HepG2 (cell line): ENCODE results near the gene GPR155. TPM values are rescaled to one million over a fixed set of nuclear protein-coding genes. Genes with fewer than 3 reads are reported as not detected.
A peak's percentile ranks its signal among the peaks of the same experiment; 100 is the strongest.

Experiments used
- GTF2F1 ChIP-seq: fragments of 150-350 bp; IDR thresholded peaks from 2 replicates; pipeline ENCODE4 v1.6.1; 2014; ENCODE audit warnings: low read length
- NCOA5 ChIP-seq: sonication (generic); formaldehyde crosslinking; IDR thresholded peaks from 2 replicates; pipeline ENCODE4 v1.4.0; 2020; ENCODE audit warnings: missing genetic modification reagents
- NR2C2 ChIP-seq: sonication (generic); formaldehyde crosslinking; IDR thresholded peaks from 2 replicates; pipeline ENCODE4 v1.4.0; 2020; ENCODE audit warnings: missing genetic modification reagents, mild to moderate bottlenecking, moderate library complexity, borderline replicate concordance
- PHF21A ChIP-seq: sonication (generic); formaldehyde crosslinking; IDR thresholded peaks from 2 replicates; pipeline ENCODE4 v1.5.0; 2020; ENCODE audit warnings: mild to moderate bottlenecking, missing genetic modification reagents
- RXRB ChIP-seq: IDR thresholded peaks from 2 replicates; pipeline ENCODE4 v1.6.1; 2016; ENCODE audit warnings: borderline replicate concordance, missing genetic modification reagents, missing compliant biosample characterization
- ZNF629 ChIP-seq: sonication (generic); formaldehyde crosslinking; conservative IDR thresholded peaks from 2 replicates; pipeline ENCODE4 v1.5.0; 2020; ENCODE audit warnings: missing genetic modification reagents
- ZNF777 ChIP-seq: sonication (generic); formaldehyde crosslinking; IDR thresholded peaks from 2 replicates; pipeline ENCODE4 v1.4.0; 2020; ENCODE audit warnings: missing genetic modification reagents
- polyA plus RNA-seq, 8 experiments: library from polyadenylated mRNA; depleted of rRNA in 3 of 8; stranded (reverse) in 7 of 8; unstranded in 1 of 8; fragments of >200 nt; fragmentation: Illumina TruSeq in 4 of 8; extraction: Trizol in 4 of 8; gene quantifications; 2 replicates each; pipeline versions ENCODE4 v1.2.1 to v1.2.3, GENCODE V29; 2011 to 2016; ENCODE audit warnings: low read depth in 4 of 8, missing spikeins in 1 of 8, mixed read lengths in 1 of 8; ENCODE audit not compliant: insufficient read depth in 1 of 8
- total RNA-seq, 5 experiments: library from RNA; depleted of rRNA; stranded (reverse); fragments of >200 nt; fragmentation: Illumina TruSeq; extraction: Trizol; gene quantifications; 2 replicates each; pipeline ENCODE4 v1.2.3, GENCODE V29; 2016; ENCODE audit warnings: low read depth in 1 of 5
- TF ChIP-seq, protein P1 (sequence below): sonication (generic); formaldehyde crosslinking; IDR thresholded peaks from 2 replicates; pipeline ENCODE4 v1.4.0; 2020; ENCODE audit warnings: missing genetic modification reagents, mild to moderate bottlenecking, borderline replicate concordance
- TF ChIP-seq, protein P2 (sequence below): sonication (generic); formaldehyde crosslinking; IDR thresholded peaks from 2 replicates; pipeline ENCODE4 v1.9.0; 2022; ENCODE audit warnings: missing genetic modification reagents, mild to moderate bottlenecking, borderline replicate concordance
- TF ChIP-seq, protein P3 (sequence below): sonication (generic); formaldehyde crosslinking; IDR thresholded peaks from 2 replicates; pipeline ENCODE4 v1.5.1; 2020; ENCODE audit warnings: mild to moderate bottlenecking, missing genetic modification reagents, borderline replicate concordance
- TF ChIP-seq, protein P4 (sequence below): sonication (generic); formaldehyde crosslinking; IDR thresholded peaks from 2 replicates; pipeline ENCODE4 v1.5.1; 2020; ENCODE audit warnings: mild to moderate bottlenecking, missing genetic modification reagents
- TF ChIP-seq, protein P5 (sequence below): sonication (generic); formaldehyde crosslinking; IDR thresholded peaks from 2 replicates; pipeline ENCODE4 v1.4.0; 2020; ENCODE audit warnings: mild to moderate bottlenecking, missing genetic modification reagents, borderline replicate concordance

GPR155 gene
- total and polyA plus RNA-seq, 2 of the 13 experiments (the other 11 are each of a cell fraction or from before 2014, with no cell fraction given) = 0.15 to 0.49 TPM

DNA sequence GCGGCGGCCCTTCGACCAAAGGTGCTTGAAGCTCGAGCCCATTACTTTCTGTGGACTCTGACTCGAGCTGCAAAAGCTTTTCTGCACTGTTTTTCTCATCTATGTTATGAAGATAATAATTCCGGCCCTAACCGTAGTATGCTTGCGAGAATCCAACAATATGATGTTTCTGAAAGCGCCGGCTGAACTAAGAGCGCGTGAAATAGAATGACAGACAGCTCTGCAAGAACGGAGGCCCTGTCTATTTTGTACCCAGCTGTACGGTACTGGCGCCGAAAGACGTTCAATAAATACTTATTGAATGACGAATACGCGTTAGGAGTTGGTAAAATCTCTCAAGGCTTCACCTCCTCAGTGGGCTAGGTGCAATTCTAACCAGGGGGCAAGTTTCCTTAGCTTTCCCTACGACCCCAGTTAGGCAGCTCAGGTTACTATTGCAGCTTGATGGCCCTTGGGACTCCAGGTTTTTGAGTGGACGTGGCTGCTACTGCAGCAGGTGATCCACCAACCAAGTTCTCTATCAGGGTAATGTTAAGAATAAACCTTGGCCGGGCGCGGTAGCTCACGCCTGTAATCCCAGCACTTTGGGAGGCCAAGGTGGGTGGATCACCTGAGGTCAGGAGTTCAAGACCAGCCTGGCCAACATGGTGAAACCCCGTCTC is 90.7 kb downstream of the GPR155 start (continued):
- TF ChIP-seq NCOA5 (no peak), ZNF629 (CRISPR knock-in tag) (no peak), NR2C2 (CRISPR knock-in tag) (no peak), RXRB (CRISPR knock-in tag) (no peak), ZNF777 (CRISPR knock-in tag) (0 out of 2 replicates have a peak, but pooled peaks have one; percentile 11), PHF21A (0 out of 2 replicates have a peak, but pooled peaks have one; percentile 11), GTF2F1 (no peak)
- TF ChIP-seq, protein P1, sequence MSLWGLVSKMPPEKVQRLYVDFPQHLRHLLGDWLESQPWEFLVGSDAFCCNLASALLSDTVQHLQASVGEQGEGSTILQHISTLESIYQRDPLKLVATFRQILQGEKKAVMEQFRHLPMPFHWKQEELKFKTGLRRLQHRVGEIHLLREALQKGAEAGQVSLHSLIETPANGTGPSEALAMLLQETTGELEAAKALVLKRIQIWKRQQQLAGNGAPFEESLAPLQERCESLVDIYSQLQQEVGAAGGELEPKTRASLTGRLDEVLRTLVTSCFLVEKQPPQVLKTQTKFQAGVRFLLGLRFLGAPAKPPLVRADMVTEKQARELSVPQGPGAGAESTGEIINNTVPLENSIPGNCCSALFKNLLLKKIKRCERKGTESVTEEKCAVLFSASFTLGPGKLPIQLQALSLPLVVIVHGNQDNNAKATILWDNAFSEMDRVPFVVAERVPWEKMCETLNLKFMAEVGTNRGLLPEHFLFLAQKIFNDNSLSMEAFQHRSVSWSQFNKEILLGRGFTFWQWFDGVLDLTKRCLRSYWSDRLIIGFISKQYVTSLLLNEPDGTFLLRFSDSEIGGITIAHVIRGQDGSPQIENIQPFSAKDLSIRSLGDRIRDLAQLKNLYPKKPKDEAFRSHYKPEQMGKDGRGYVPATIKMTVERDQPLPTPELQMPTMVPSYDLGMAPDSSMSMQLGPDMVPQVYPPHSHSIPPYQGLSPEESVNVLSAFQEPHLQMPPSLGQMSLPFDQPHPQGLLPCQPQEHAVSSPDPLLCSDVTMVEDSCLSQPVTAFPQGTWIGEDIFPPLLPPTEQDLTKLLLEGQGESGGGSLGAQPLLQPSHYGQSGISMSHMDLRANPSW (CRISPR knock-in tag) = 0 out of 2 replicates have a peak, but pooled peaks have one; percentile 2
- TF ChIP-seq, protein P2, sequence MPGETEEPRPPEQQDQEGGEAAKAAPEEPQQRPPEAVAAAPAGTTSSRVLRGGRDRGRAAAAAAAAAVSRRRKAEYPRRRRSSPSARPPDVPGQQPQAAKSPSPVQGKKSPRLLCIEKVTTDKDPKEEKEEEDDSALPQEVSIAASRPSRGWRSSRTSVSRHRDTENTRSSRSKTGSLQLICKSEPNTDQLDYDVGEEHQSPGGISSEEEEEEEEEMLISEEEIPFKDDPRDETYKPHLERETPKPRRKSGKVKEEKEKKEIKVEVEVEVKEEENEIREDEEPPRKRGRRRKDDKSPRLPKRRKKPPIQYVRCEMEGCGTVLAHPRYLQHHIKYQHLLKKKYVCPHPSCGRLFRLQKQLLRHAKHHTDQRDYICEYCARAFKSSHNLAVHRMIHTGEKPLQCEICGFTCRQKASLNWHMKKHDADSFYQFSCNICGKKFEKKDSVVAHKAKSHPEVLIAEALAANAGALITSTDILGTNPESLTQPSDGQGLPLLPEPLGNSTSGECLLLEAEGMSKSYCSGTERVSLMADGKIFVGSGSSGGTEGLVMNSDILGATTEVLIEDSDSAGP (CRISPR knock-in tag) = 0 out of 2 replicates have a peak, but pooled peaks have one; percentile 8
- TF ChIP-seq, protein P3, sequence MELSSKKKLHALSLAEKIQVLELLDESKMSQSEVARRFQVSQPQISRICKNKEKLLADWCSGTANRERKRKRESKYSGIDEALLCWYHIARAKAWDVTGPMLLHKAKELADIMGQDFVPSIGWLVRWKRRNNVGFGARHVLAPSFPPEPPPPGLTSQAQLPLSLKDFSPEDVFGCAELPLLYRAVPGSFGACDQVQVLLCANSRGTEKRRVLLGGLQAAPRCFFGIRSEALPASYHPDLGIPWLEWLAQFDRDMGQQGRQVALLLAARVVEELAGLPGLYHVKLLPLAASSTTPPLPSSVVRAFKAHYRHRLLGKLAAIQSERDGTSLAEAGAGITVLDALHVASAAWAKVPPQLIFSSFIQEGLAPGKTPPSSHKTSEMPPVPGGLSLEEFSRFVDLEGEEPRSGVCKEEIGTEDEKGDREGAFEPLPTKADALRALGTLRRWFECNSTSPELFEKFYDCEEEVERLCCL (CRISPR knock-in tag) = peak; percentile 54; the same call in 1 of the 2 replicates
- TF ChIP-seq, protein P4, sequence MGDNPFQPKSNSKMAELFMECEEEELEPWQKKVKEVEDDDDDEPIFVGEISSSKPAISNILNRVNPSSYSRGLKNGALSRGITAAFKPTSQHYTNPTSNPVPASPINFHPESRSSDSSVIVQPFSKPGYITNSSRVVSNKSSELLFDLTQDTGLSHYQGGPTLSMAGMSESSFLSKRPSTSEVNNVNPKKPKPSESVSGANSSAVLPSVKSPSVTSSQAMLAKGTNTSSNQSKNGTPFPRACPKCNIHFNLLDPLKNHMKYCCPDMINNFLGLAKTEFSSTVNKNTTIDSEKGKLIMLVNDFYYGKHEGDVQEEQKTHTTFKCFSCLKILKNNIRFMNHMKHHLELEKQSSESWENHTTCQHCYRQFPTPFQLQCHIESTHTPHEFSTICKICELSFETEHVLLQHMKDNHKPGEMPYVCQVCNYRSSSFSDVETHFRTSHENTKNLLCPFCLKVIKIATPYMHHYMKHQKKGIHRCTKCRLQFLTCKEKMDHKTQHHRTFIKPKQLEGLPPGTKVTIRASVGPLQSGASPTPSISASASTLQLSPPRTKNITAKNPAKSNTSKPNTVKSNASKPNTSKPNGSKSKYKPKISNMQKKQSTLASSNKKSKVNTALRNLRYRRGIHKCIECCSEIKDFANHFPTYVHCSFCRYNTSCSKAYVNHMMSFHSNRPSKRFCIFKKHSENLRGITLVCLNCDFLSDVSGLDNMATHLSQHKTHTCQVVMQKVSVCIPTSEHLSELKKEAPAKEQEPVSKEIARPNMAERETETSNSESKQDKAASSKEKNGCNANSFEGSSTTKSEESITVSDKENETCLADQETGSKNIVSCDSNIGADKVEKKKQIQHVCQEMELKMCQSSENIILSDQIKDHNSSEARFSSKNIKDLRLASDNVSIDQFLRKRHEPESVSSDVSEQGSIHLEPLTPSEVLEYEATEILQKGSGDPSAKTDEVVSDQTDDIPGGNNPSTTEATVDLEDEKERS (CRISPR knock-in tag) = 0 out of 2 replicates have a peak, but pooled peaks have one; percentile 14
- TF ChIP-seq, protein P5, sequence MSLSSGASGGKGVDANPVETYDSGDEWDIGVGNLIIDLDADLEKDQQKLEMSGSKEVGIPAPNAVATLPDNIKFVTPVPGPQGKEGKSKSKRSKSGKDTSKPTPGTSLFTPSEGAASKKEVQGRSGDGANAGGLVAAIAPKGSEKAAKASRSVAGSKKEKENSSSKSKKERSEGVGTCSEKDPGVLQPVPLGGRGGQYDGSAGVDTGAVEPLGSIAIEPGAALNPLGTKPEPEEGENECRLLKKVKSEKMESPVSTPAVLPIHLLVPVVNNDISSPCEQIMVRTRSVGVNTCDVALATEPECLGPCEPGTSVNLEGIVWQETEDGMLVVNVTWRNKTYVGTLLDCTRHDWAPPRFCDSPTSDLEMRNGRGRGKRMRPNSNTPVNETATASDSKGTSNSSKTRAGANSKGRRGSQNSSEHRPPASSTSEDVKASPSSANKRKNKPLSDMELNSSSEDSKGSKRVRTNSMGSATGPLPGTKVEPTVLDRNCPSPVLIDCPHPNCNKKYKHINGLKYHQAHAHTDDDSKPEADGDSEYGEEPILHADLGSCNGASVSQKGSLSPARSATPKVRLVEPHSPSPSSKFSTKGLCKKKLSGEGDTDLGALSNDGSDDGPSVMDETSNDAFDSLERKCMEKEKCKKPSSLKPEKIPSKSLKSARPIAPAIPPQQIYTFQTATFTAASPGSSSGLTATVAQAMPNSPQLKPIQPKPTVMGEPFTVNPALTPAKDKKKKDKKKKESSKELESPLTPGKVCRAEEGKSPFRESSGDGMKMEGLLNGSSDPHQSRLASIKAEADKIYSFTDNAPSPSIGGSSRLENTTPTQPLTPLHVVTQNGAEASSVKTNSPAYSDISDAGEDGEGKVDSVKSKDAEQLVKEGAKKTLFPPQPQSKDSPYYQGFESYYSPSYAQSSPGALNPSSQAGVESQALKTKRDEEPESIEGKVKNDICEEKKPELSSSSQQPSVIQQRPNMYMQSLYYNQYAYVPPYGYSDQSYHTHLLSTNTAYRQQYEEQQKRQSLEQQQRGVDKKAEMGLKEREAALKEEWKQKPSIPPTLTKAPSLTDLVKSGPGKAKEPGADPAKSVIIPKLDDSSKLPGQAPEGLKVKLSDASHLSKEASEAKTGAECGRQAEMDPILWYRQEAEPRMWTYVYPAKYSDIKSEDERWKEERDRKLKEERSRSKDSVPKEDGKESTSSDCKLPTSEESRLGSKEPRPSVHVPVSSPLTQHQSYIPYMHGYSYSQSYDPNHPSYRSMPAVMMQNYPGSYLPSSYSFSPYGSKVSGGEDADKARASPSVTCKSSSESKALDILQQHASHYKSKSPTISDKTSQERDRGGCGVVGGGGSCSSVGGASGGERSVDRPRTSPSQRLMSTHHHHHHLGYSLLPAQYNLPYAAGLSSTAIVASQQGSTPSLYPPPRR (CRISPR knock-in tag) = no peak
